GM04504 (cell line): Measurements from ENCODE around the gene MTMR6.
A peak's percentile ranks its signal among the peaks of the same experiment; 100 is the strongest.

ENCODE experiments used
- DNase-seq: peaks from one replicate; pipeline ENCODE4 v3.0.0-alpha.2; 2012; ENCODE audit warnings: low read depth

Gene MTMR6

GRCh38 chr13:25276748-25277147, 10.5 kb downstream of the MTMR6 start:
- DNase-seq, result no peak

GRCh38 chr13:25268561-25268960, 18.7 kb downstream of the MTMR6 start:
- no peak for DNase-seq

- DNase-seq, result no peak
These were observed 19.6 kb downstream of the MTMR6 start for GRCh38 chr13:25267715-25268114.

GRCh38 chr13:25266706-25267105, 20.6 kb downstream of the MTMR6 start:
- no peak for DNase-seq

- DNase-seq, result no peak
These were observed 25.0 kb downstream of the MTMR6 start for GRCh38 chr13:25262261-25262660.

- DNase-seq, result no peak
These were observed 33.6 kb downstream of the MTMR6 start for GRCh38 chr13:25253702-25254101.

GRCh38 chr13:25252752-25253151, 34.5 kb downstream of the MTMR6 start:
- DNase-seq, result no peak

- DNase-seq, result no peak
These were observed 35.1 kb downstream of the MTMR6 start for GRCh38 chr13:25252225-25252624.

GRCh38 chr13:25249001-25249543, 38.2 kb downstream of the MTMR6 start:
- peak; percentile 10 for DNase-seq

- no peak for DNase-seq
These were observed 39.2 kb downstream of the MTMR6 start for GRCh38 chr13:25248071-25248470.

GRCh38 chr13:25247360-25247759, 39.9 kb downstream of the MTMR6 start:
- DNase-seq, result no peak

- no peak for DNase-seq
These were observed 43.2 kb downstream of the MTMR6 start for GRCh38 chr13:25244123-25244522.

- DNase-seq, result no peak
These were observed 44.3 kb downstream of the MTMR6 start for GRCh38 chr13:25242956-25243355.

- DNase-seq, result no peak
These were observed 46.3 kb downstream of the MTMR6 start for GRCh38 chr13:25241007-25241406.

- DNase-seq, result no peak
These were observed 50.2 kb downstream of the MTMR6 start for GRCh38 chr13:25237083-25237482.

GRCh38 chr13:25233861-25234260, 53.4 kb downstream of the MTMR6 start:
- no peak for DNase-seq

- no peak for DNase-seq
These were observed 54.3 kb downstream of the MTMR6 start for GRCh38 chr13:25232937-25233515.

GRCh38 chr13:25231517-25231916, 55.8 kb downstream of the MTMR6 start:
- DNase-seq, result no peak

GRCh38 chr13:25227690-25228089, 59.6 kb downstream of the MTMR6 start:
- DNase-seq, result no peak

- DNase-seq, result no peak
These were observed 61.3 kb downstream of the MTMR6 start for GRCh38 chr13:25225970-25226369.

- no peak for DNase-seq
These were observed 63.1 kb downstream of the MTMR6 start for GRCh38 chr13:25224151-25224550.

- DNase-seq, result no peak
These were observed 64.5 kb downstream of the MTMR6 start for GRCh38 chr13:25222740-25223139.

- no peak for DNase-seq
These were observed 69.3 kb downstream of the MTMR6 start for GRCh38 chr13:25218019-25218418.
